ENCODE data around the gene UPF1.

UPF1 gene

GRCh38 chr19:18784786-18785120 lies 47.0 kb upstream of the UPF1 start:
- Histone ChIP-seq H4K20me1 (ENCODE audit: insufficient read depth, low read length) (no peaks in the 10 kb centered on the region), H3K27me3 (replicated peaks; ENCODE audit: insufficient read depth, low read length) (peaks cover 46% of the 10 kb centered on the region)

GRCh38 chr19:18785179-18786124 lies 46.3 kb upstream of the UPF1 start:
- H3K9ac ChIP-seq (ENCODE audit: low read length): no peak overlapping the region
- no peak overlapping the region for H3K27ac ChIP-seq (ENCODE audit: low read length)
- H3K36me3 ChIP-seq (replicated peaks; ENCODE audit: insufficient read depth, low read length): no peaks in the 10 kb centered on the region
- no peaks in the 10 kb centered on the region for H3F3A ChIP-seq (ENCODE audit: insufficient read depth, low read length)
- no peaks in the 10 kb centered on the region for H4K20me1 ChIP-seq (ENCODE audit: insufficient read depth, low read length)
- peak overlapping the region; percentile 45; the same call in 1 of the 2 replicates for H2AFZ ChIP-seq (ENCODE audit: low read length)
- H3K4me1 ChIP-seq (ENCODE audit: low read length): no peaks in the 10 kb centered on the region
- H3K27me3 ChIP-seq (replicated peaks; ENCODE audit: insufficient read depth, low read length): peaks cover 46% of the 10 kb centered on the region
- H3K9me2 ChIP-seq (replicated peaks; ENCODE audit: insufficient read depth, low read length): no peaks in the 10 kb centered on the region
- no peak for TF ChIP-seq CTCF (IDR thresholded peaks at IDR 0.05; ENCODE audit: low read length)
- TF ChIP-seq EZH2 (optimal IDR thresholded peaks at IDR 0.05; ENCODE audit: low read depth, low read length): no peak
- no peak for TF ChIP-seq EZH2phosphoT487 (IDR thresholded peaks at IDR 0.05; ENCODE audit: low read length)
- peak; percentile 69 for DNase-seq
- H3K79me2 ChIP-seq (ENCODE audit: low read length): no peaks in the 10 kb centered on the region
- peak overlapping the region; percentile 45; the same call in 1 of the 2 replicates for H3K4me2 ChIP-seq (ENCODE audit: low read depth, low read length)
- H3K9me3 ChIP-seq (replicated peaks; ENCODE audit: insufficient read depth, low read length): no peaks in the 10 kb centered on the region
- H3K4me3 ChIP-seq (ENCODE audit: low read length): no peak overlapping the region

More at GRCh38 chr19:18784786-18785120, 47.0 kb upstream of the UPF1 start:
- no peak overlapping the region for H3K4me3 ChIP-seq (ENCODE audit: low read length)
- no peak overlapping the region for H2AFZ ChIP-seq (ENCODE audit: low read length)
- H3K9ac ChIP-seq (ENCODE audit: low read length): no peak overlapping the region
- H3F3A ChIP-seq (ENCODE audit: insufficient read depth, low read length): no peaks in the 10 kb centered on the region
- no peak overlapping the region for H3K27ac ChIP-seq (ENCODE audit: low read length)
- no peaks in the 10 kb centered on the region for H3K79me2 ChIP-seq (ENCODE audit: low read length)
- no peak overlapping the region for H3K4me2 ChIP-seq (ENCODE audit: low read depth, low read length)
- no peaks in the 10 kb centered on the region for H3K36me3 ChIP-seq (replicated peaks; ENCODE audit: insufficient read depth, low read length)
- H3K4me1 ChIP-seq (ENCODE audit: low read length): no peaks in the 10 kb centered on the region
- H3K9me2 ChIP-seq (replicated peaks; ENCODE audit: insufficient read depth, low read length): no peaks in the 10 kb centered on the region
- no peak for DNase-seq
- TF ChIP-seq EZH2 (optimal IDR thresholded peaks at IDR 0.05; ENCODE audit: low read depth, low read length): no peak
- no peak for TF ChIP-seq EZH2phosphoT487 (IDR thresholded peaks at IDR 0.05; ENCODE audit: low read length)
- no peaks in the 10 kb centered on the region for H3K9me3 ChIP-seq (replicated peaks; ENCODE audit: insufficient read depth, low read length)

DNA sequence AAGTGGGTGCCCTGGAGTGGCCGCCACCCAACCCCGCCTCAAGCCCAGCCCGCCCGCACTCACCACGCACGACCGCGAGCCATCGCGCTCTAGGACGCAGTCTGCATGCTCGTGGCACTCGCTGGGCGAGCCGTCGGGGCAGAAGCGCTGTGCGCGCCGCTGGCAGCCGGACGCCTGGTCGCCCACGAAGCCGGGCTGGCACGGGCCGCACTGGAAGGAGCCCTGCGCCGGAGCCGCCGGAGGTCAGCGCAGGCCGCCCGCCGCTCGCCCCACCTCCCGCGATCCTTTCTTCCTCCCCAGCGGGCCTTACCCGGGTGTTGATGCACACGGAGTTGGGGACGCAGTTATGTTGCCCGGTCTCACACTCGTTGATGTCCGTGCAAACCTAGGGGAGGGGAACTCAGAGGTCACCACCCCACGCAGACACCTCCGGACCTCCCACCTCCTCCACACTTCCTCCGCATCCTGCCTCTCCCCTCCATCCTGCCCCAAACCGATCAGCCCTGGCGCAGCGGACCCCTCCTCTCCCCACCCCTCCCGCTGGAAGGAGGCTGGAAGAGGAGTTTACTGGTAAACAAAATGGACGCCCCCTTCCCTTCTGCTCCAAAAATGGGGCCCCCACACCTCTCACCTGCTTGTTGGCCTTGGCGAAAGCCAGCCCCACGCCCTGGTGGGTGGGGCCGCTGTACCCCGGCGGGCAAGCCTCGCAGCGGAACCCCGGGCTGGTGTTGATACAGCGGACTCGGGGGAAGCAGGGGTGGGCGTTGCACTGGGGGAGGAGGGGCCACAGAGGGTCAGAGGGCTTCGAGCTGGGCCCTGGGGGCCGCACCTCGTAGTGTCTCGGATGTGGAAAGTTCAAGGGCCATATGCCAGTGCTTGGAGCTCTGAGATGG lies 43.0 kb upstream of the UPF1 start:
- Histone ChIP-seq H3K79me2 (ENCODE audit: low read length) (no peaks in the 10 kb centered on the region), H4K20me1 (ENCODE audit: insufficient read depth, low read length) (no peaks in the 10 kb centered on the region), H3K9me2 (replicated peaks; ENCODE audit: insufficient read depth, low read length) (no peaks in the 10 kb centered on the region), H3K4me1 (ENCODE audit: low read length) (no peaks in the 10 kb centered on the region), H3K9ac (ENCODE audit: low read length) (no peak overlapping the region), H3F3A (ENCODE audit: insufficient read depth, low read length) (no peaks in the 10 kb centered on the region), H3K27ac (ENCODE audit: low read length) (no peak overlapping the region), H3K27me3 (replicated peaks; ENCODE audit: insufficient read depth, low read length) (peaks cover 58% of the 10 kb centered on the region), H3K4me3 (ENCODE audit: low read length) (no peak overlapping the region), H3K9me3 (replicated peaks; ENCODE audit: insufficient read depth, low read length) (no peaks in the 10 kb centered on the region), H3K36me3 (replicated peaks; ENCODE audit: insufficient read depth, low read length) (no peaks in the 10 kb centered on the region), H2AFZ (ENCODE audit: low read length) (no peak overlapping the region), H3K4me2 (ENCODE audit: low read depth, low read length) (no peak overlapping the region)
- TF ChIP-seq EZH2 (optimal IDR thresholded peaks at IDR 0.05; ENCODE audit: low read depth, low read length): no peak
- no peak for DNase-seq

GRCh38 chr19:18789422-18789869 lies 42.3 kb upstream of the UPF1 start:
- Histone ChIP-seq H3K79me2 (ENCODE audit: low read length) (no peaks in the 10 kb centered on the region), H4K20me1 (ENCODE audit: insufficient read depth, low read length) (no peaks in the 10 kb centered on the region), H3K9me2 (replicated peaks; ENCODE audit: insufficient read depth, low read length) (no peaks in the 10 kb centered on the region), H3K4me3 (ENCODE audit: low read length) (no peak overlapping the region), H3K9ac (ENCODE audit: low read length) (no peak overlapping the region), H3K36me3 (replicated peaks; ENCODE audit: insufficient read depth, low read length) (no peaks in the 10 kb centered on the region), H3K4me2 (ENCODE audit: low read depth, low read length) (no peak overlapping the region), H3K9me3 (replicated peaks; ENCODE audit: insufficient read depth, low read length) (no peaks in the 10 kb centered on the region), H3K4me1 (ENCODE audit: low read length) (no peaks in the 10 kb centered on the region), H2AFZ (ENCODE audit: low read length) (no peak overlapping the region), H3F3A (ENCODE audit: insufficient read depth, low read length) (no peaks in the 10 kb centered on the region), H3K27me3 (replicated peaks; ENCODE audit: insufficient read depth, low read length) (peaks cover 56% of the 10 kb centered on the region), H3K27ac (ENCODE audit: low read length) (no peak overlapping the region)
- DNase-seq: no peak
- TF ChIP-seq CTCF (IDR thresholded peaks at IDR 0.05; ENCODE audit: low read length) (no peak), EZH2 (optimal IDR thresholded peaks at IDR 0.05; ENCODE audit: low read depth, low read length) (no peak), EZH2phosphoT487 (IDR thresholded peaks at IDR 0.05; ENCODE audit: low read length) (no peak)
